Cardiac muscle cell (in vitro differentiated cells and primary cell): ENCODE measurements around the gene TBX4. TPM values are rescaled to one million over a fixed set of nuclear protein-coding genes. Genes with fewer than 3 reads are reported as not detected.

ENCODE experiments used
- DNase-seq, 2 donors: peaks; one replicate each; pipeline versions ENCODE4 v3.0.0 to v3.0.0-alpha.2; 2010 to 2017; ENCODE audit warnings: low read depth in 1 of 2, low spot score in 1 of 2
- H3K27ac ChIP-seq: fragments of 200-600 bp; sonication (generic); 2 replicates; pipeline ENCODE4 v1.5.1; 2016
- H3K27me3 ChIP-seq: fragments of 200-600 bp; sonication (generic); 2 replicates; pipeline ENCODE4 v1.6.0; 2016; ENCODE audit warnings: control low read depth
- H3K36me3 ChIP-seq: fragments of 200-600 bp; sonication (generic); 2 replicates; pipeline ENCODE4 v1.5.1; 2016; ENCODE audit warnings: control low read depth
- H3K4me1 ChIP-seq: fragments of 200-600 bp; sonication (generic); 2 replicates; pipeline ENCODE4 v1.8.1; 2017; ENCODE audit warnings: low read depth, mild to moderate bottlenecking, mixed run types
- H3K4me3 ChIP-seq: fragments of 200-600 bp; sonication (generic); 2 replicates; pipeline ENCODE4 v1.5.1; 2016; ENCODE audit warnings: mild to moderate bottlenecking
- H3K9me3 ChIP-seq: fragments of 200-600 bp; sonication (generic); 2 replicates; pipeline ENCODE4 v1.5.1; 2017; ENCODE audit warnings: low read depth, mild to moderate bottlenecking, control low read depth
- polyA plus RNA-seq: library from polyadenylated mRNA; unstranded; fragments of >200 nt; fragmentation: Nextera tagmentation; extraction: Ambion mirVana; gene quantifications from 2 replicates; pipeline ENCODE4 v1.2.1, GENCODE V29; 2016
- total RNA-seq: library from RNA; depleted of rRNA; stranded (reverse); fragments of >200 nt; gene quantifications from 2 replicates; pipeline ENCODE4 v1.2.3, GENCODE V29; 2016
- TF ChIP-seq, protein P1 (sequence below): IDR thresholded peaks from 2 replicates; pipeline ENCODE4 v1.5.1; 2012; ENCODE audit warnings: low read depth, mild to moderate bottlenecking, low read length

TBX4 gene
- total and polyA plus RNA-seq, 2 experiments from 2014 or later = 0.54 to 1.6 TPM

DNA sequence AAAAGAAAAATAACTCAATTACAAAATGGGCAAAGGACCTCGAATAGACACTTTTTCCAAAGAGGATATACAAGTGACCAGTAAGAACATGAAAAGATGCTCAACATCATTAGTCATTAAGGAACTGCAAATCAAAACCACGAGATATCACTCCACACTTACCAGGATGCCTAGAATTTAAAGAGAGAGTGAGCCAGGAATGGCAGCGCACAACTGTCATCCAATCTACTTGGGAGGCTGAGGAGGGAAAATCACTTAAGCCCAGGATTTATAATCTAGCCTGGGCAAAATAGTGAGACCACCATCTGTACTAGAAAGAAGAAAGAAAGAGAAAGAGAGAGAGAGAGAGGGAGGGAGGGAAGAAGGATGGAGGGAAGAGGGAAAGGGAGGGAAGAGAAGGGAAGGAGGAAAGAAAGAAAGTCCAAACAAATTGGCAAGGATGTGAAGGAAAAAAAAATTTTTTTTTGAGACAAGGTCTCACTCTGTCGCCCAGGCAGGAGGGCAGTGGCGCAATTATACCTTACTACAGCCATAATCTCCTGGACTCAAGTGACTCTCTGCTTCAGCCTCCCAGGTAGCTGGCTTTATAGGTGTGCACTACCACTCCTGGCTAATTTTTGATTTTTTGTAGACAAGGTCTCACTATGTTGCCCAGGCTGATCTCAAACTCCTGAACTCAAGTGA is 30.0 kb upstream of the TBX4 start:
- no peaks in the 10 kb centered on the region for H3K36me3 ChIP-seq
- no peak overlapping the region for H3K27ac ChIP-seq
- H3K27me3 ChIP-seq = peaks cover 45% of the 10 kb centered on the region
- TF ChIP-seq, protein P1, sequence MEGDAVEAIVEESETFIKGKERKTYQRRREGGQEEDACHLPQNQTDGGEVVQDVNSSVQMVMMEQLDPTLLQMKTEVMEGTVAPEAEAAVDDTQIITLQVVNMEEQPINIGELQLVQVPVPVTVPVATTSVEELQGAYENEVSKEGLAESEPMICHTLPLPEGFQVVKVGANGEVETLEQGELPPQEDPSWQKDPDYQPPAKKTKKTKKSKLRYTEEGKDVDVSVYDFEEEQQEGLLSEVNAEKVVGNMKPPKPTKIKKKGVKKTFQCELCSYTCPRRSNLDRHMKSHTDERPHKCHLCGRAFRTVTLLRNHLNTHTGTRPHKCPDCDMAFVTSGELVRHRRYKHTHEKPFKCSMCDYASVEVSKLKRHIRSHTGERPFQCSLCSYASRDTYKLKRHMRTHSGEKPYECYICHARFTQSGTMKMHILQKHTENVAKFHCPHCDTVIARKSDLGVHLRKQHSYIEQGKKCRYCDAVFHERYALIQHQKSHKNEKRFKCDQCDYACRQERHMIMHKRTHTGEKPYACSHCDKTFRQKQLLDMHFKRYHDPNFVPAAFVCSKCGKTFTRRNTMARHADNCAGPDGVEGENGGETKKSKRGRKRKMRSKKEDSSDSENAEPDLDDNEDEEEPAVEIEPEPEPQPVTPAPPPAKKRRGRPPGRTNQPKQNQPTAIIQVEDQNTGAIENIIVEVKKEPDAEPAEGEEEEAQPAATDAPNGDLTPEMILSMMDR = no peak
- no peaks in the 10 kb centered on the region for H3K4me1 ChIP-seq
- H3K4me3 ChIP-seq = no peak overlapping the region
- H3K9me3 ChIP-seq = no peaks in the 10 kb centered on the region
- DNase-seq = no peak

DNA sequence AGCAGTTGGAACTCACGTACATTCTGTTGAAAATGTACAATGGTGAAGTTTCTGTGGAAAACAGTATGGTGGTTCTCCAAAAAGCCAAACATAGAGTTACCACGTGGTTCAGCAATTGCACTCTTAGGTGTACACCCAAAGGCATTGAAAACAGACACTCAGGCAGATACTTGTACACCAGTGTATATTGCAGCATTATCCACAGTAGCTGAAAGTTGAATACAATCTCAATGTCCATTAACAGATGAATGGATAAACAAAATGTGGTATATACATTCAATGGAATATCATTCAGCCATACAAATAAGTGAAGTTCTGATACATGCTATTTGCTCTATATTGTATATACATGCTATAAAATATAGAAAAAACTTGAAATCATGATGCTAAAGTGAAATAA is 29.4 kb upstream of the TBX4 start:
- Histone ChIP-seq H3K36me3 (no peaks in the 10 kb centered on the region), H3K9me3 (no peaks in the 10 kb centered on the region), H3K4me3 (no peak overlapping the region), H3K4me1 (no peaks in the 10 kb centered on the region), H3K27me3 (peaks cover 45% of the 10 kb centered on the region), H3K27ac (no peak overlapping the region)
- TF ChIP-seq, protein P1 = no peak
- no peak for DNase-seq

DNA sequence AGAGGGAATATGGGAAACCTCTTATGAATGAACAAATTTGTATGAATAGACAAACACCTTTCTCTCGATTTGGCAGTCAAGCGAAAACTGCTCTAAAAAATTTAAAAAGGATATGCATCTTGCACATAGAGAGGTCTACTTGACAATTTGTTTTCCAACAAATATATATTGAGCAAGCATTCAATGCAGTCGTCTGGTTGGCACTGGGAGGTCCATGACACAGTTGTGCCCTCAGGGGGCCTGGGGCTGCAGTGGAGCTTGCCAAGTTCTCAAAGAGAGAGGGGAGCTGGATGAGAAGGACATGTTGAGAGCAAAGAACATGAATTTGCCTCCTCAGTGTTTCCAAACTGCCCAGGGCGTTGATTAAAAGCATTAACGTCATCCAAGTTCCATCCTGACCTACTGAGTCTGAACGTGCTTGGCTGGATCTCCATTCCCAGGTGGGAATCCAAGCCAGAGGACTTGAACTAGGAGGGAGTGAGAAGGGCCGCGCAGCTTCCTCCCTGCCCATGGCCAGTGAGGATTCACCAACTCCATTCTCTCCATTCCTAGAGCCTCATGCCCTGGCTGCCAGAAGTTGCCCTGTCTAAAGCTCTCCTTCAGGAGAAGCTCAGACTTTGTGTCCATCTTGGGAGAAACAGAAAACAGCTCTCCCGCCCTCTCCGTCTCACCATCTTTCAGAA is 28.1 kb upstream of the TBX4 start:
- peaks cover 45% of the 10 kb centered on the region for H3K27me3 ChIP-seq
- no peak for DNase-seq
- TF ChIP-seq, protein P1 = no peak

DNA sequence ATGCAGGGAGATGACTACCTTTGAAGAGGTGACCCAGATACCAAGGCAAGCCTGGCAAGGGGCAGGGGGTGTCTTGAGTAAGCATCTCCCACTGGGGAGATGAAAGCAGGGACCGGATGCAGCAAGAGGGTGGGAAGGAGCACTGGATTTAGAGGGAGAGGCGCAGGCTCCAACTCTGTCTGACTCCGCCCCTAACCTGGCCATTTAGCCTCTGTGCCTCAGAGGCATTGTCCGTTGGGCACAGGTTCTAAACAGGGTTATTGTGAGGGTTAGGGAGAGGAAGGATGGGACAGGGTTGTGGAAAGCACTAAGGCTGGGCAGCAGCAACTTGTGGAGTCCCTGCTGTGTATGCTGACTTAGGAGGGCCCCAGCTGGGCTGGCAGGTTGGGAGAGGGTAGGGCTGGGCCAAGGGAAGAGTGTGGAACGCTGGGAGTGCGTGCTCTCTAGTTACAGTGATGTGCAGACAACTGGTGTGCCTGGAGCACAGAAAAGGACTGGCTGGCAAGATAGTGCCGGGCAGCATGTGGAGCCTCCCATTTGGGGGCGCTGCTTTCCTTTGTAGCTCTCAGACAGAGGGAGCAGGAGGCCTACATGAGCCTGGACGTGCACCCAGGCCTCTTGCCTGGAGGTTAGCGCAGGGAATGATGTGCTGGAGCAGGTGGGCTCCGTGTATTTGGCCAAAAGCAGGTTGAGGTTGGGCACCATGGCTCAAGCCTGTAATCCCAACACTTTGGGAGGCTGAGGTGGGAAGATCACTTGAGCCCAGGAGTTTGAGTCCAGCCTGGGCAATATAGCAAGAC is 26.3 kb upstream of the TBX4 start:
- no peak for DNase-seq

More for the DNA sequence above, 28.1 kb upstream of the TBX4 start:
- Histone ChIP-seq H3K9me3 (no peaks in the 10 kb centered on the region), H3K36me3 (no peaks in the 10 kb centered on the region), H3K4me1 (no peaks in the 10 kb centered on the region), H3K27ac (no peak overlapping the region), H3K4me3 (no peak overlapping the region)

More for the DNA sequence above, 26.3 kb upstream of the TBX4 start:
- Histone ChIP-seq H3K27me3 (peaks cover 39% of the 10 kb centered on the region), H3K9me3 (no peaks in the 10 kb centered on the region), H3K4me3 (no peak overlapping the region), H3K27ac (no peak overlapping the region), H3K36me3 (no peaks in the 10 kb centered on the region), H3K4me1 (no peaks in the 10 kb centered on the region)
- TF ChIP-seq, protein P1 = no peak
